GM12801 (cell line): Measurements from ENCODE around the gene BEX4.

Experiments used
- TF ChIP-seq, protein P1 (sequence below): IDR thresholded peaks from one replicate; pipeline ENCODE4 v1.5.1; 2011; ENCODE audit warnings: control low read depth; ENCODE audit not compliant: insufficient read length; ENCODE audit errors: extremely low read depth

Gene BEX4

DNA sequence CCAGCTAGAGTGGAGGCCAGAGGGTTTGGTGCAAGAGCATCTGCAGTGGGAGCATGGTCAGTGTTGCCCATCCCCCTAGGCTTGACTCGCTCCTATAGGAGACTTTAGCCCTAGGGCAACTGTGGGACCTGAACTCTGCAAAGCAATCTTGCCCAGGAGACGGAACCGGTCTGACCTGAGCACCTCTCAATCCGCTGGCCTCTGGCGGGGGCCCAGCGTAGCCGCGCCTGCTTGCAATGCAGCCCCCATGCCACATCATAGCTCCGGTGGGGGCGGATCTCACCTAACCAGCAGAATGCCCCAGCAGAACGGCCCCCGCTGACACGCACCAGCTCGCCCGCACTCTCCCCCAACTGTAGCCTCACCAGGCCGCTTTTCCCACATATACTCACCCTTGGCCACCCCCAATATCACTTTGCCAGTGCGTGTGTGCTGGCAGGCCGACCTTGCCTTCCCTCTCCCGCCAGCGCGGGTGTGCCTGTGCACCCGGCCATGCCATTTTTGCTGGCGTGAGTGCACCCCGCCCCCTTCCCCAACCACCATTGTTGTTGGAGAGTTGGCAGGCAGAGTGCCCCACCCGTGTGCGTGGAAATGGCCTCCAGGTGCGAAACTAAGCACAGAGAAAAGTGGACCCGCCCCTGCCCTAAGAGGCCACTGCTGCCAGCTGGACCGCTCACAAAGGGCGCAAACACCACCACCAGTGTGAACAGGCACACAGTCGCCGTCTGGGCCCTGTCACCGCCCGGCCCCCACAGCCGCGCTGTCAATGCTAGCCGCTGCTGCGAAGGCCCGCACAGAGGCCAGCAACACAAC is 5.8 kb downstream of the BEX4 start:
- TF ChIP-seq, protein P1, sequence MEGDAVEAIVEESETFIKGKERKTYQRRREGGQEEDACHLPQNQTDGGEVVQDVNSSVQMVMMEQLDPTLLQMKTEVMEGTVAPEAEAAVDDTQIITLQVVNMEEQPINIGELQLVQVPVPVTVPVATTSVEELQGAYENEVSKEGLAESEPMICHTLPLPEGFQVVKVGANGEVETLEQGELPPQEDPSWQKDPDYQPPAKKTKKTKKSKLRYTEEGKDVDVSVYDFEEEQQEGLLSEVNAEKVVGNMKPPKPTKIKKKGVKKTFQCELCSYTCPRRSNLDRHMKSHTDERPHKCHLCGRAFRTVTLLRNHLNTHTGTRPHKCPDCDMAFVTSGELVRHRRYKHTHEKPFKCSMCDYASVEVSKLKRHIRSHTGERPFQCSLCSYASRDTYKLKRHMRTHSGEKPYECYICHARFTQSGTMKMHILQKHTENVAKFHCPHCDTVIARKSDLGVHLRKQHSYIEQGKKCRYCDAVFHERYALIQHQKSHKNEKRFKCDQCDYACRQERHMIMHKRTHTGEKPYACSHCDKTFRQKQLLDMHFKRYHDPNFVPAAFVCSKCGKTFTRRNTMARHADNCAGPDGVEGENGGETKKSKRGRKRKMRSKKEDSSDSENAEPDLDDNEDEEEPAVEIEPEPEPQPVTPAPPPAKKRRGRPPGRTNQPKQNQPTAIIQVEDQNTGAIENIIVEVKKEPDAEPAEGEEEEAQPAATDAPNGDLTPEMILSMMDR, result no peak

- TF ChIP-seq, protein P1, result no peak
Measured at GRCh38 chrX:103233263-103233662, 18.4 kb downstream of the BEX4 start.

DNA sequence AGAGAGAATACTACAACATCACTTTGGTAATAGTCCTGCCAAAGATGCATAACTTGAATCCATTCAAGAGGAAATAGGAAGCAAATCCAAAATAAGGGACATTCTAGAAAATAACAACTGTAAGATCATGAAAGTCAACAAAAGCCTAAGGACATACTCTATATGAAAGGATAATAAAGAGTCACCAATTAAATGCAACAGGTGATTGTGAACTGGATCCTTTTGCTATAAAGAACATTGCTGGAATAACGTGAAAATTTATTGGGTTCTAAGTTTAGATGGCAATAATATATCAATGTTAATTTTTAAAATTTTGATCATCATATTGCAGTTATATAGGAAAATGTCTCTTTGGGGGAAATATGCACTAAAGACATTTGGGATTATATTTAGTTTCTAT is 20.0 kb downstream of the BEX4 start:
- TF ChIP-seq, protein P1, result no peak

GRCh38 chrX:103236296-103236695 is 21.4 kb downstream of the BEX4 start:
- TF ChIP-seq, protein P1, result no peak

DNA sequence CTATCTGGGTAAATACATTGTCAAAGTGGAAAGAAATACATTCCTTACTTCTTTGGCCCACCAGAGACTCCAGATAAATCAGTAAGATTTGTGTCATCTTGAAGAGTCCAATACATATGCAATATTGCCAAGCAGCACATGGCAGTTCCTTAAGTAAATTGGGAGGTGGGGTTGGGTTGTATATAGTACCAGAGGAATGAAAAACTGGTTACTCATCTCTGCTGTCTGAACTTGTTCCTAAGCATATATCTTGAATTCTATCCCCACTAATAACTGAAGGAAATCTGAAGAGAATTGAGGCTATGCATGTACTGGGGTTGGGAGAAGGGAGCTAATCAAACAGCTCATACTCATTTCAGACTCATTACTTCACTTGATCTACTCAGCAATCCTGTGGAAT is 25.2 kb downstream of the BEX4 start:
- TF ChIP-seq, protein P1, result no peak

DNA sequence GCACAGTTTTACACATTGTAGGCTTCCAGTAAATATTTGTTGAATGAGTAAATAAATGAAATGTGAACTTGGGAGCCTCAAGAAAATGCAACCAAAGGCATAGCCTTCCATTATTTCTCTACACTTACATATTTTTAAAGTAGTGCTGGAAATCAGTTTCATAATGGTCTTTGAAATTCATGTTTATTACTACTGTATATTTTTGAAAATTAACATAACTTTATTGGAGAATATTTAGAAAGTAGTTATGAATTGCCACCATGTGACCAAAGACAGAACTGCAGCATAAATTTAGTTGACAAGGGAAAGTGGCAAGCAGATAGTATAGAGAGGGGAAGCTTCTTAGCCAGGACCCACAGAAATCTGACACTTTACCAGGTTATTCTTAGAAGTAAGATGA is 33.6 kb downstream of the BEX4 start:
- TF ChIP-seq, protein P1, result no peak

DNA sequence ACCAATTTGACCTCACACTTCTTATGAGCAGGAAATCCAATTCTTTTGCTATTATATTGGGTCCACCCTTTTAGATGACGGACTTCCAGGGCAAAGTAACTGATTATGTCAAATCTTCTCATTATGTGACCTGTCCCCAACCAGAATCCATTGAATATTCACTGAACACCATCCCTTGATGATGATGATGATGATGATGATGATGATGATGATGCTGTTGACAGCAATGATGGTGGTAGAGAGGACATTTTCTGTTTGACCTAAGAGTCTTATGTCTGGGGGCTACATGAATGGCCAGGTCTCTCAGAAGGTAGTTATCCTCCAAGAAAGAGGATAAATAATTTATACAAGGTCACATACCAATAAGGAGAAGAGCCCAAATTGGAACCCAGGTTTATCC is 34.9 kb downstream of the BEX4 start:
- TF ChIP-seq, protein P1, result no peak
